Measurements from ENCODE around the gene TP53I13. TPM values are rescaled to one million over a fixed set of nuclear protein-coding genes. Genes with fewer than 3 reads are reported as not detected.
A peak's percentile ranks its signal among the peaks of the same experiment; 100 is the strongest.

Gene TP53I13
- total and polyA plus RNA-seq, 2 of the 4 experiments (the other 2 are of a cell fraction), result 22.0 to 48.3 TPM

GRCh38 chr17:29549177-29549923, 19.2 kb upstream of the TP53I13 start:
- Histone ChIP-seq H3K4me3 (ENCODE audit: insufficient read depth, low read depth, low read length) (no peak overlapping the region), H3K23ac (ENCODE audit: low read depth, low read length) (no peak overlapping the region), H3K36me3 (ENCODE audit: control insufficient read depth, insufficient read depth, low read length) (peaks cover 2% of the 10 kb centered on the region), H3K27ac (ENCODE audit: insufficient read depth, low read length) (no peak overlapping the region), H4K8ac (ENCODE audit: low read depth in 2 of 2, low read length in 2 of 2) (no peak overlapping the region), H4K20me1 (ENCODE audit: insufficient read depth, low read length) (peaks cover 3% of the 10 kb centered on the region; the same call in 1 of the 2 replicates), H3K4ac (ENCODE audit: low read depth, low read length) (no peak overlapping the region), H3K9me1 (ENCODE audit: insufficient read depth, low read length) (no peaks in the 10 kb centered on the region), H3K9me3 (ENCODE audit: control insufficient read depth, insufficient read depth, low read length) (no peaks in the 10 kb centered on the region), H3K79me1 (ENCODE audit: low read depth in 1 of 2, low read length in 2 of 2) (peaks cover 3 to 5% of the 10 kb centered on the region in 2 experiments; a peak in 2 of 4 replicates), H2AK5ac (ENCODE audit: low read depth, low read length) (no peak overlapping the region), H2BK120ac (ENCODE audit: low read depth, low read length) (no peak overlapping the region), H4K91ac (ENCODE audit: insufficient read depth, low read depth, low read length) (no peak overlapping the region), H3K56ac (ENCODE audit: extremely low read depth, insufficient read depth, low read length) (no peak overlapping the region), H3K4me1 (ENCODE audit: control insufficient read depth, insufficient read depth, low read length) (peaks cover 2% of the 10 kb centered on the region; the same call in 1 of the 2 replicates), H2BK5ac (ENCODE audit: low read depth, low read length, poor library complexity, severe bottlenecking) (no peak overlapping the region), H4K5ac (ENCODE audit: low read depth, low read length) (no peak overlapping the region), H2BK15ac (ENCODE audit: low read depth, low read length) (no peak overlapping the region), H3K27me3 (ENCODE audit: control insufficient read depth, insufficient read depth, low read length) (no peaks in the 10 kb centered on the region), H3K4me2 (ENCODE audit: low read depth, low read length) (no peak overlapping the region), H2AK9ac (replicated peaks; ENCODE audit: low read depth, low read length, poor library complexity) (no peak overlapping the region), H3K9ac (ENCODE audit: low read depth, low read length) (no peak overlapping the region), H3K14ac (replicated peaks; ENCODE audit: low read depth, low read length) (no peak overlapping the region), H2AFZ (replicated peaks; ENCODE audit: low read length, poor library complexity) (no peak overlapping the region), H3K18ac (ENCODE audit: low read depth, low read length) (no peak overlapping the region), H2BK20ac (ENCODE audit: low read depth, low read length) (no peak overlapping the region)
- CTCF ChIA-PET, result interaction anchor here (1.1 to 1.2 kb wide), 2 partner anchors 13 to 179 kb away, joined by 3 to 8 read pairs; no protein-coding TSS in a partner anchor
- peak; percentile 36 for ATAC-seq (ENCODE audit: low read depth)
- TF ChIP-seq USF2 (IDR thresholded peaks at IDR 0.05; ENCODE audit: low read depth, low read length) (no peak), MAZ (IDR thresholded peaks at IDR 0.05; ENCODE audit: borderline replicate concordance, low read depth, low read length) (no peak), BHLHE40 (IDR thresholded peaks at IDR 0.05; ENCODE audit: low read depth, low read length) (no peak), RFX5 (IDR thresholded peaks at IDR 0.05; ENCODE audit: low read depth, low read length) (no peak), RCOR1 (IDR thresholded peaks at IDR 0.05; ENCODE audit: insufficient replicate concordance, low read length) (no peak), SMC3 (IDR thresholded peaks at IDR 0.05; ENCODE audit: low read depth, low read length) (no peak), CHD1 (IDR thresholded peaks at IDR 0.05; ENCODE audit: low read depth, low read length) (no peak), MXI1 (IDR thresholded peaks at IDR 0.05; ENCODE audit: borderline replicate concordance, low read depth, low read length) (no peak), CTCF (conservative IDR thresholded peaks at IDR 0.05; ENCODE audit: low read depth, low read length) (no peak), FOS (IDR thresholded peaks at IDR 0.05; ENCODE audit: low read depth, low read length) (no peak), CEBPB (IDR thresholded peaks at IDR 0.05; ENCODE audit: low read depth, low read length) (no peak), ELK1 (IDR thresholded peaks at IDR 0.05; ENCODE audit: borderline replicate concordance, low read depth, low read length) (no peak), NFE2L2 (IDR thresholded peaks at IDR 0.05; ENCODE audit: low read depth, low read length) (no peak)
- POLR2A ChIA-PET (ENCODE audit: unreplicated experiment), result no interaction called here
- dilution Hi-C loops (cut with HindIII; ENCODE audit: low sequenced_read_pairs, unreplicated experiment) (no loop called here), in situ Hi-C loops (cut with MboI; ENCODE audit: low sequenced_read_pairs) (no loop called here), intact Hi-C loops (cut with micrococcal nuclease) (no loop called here)
- TSS peak; percentile 0 for BruUV-seq (replicated peaks)
- WGBS, 2 experiments (ENCODE audit: extremely low coverage in 2 of 2, insufficient read length in 1 of 2), result 10% methylated on average over 2 of the region's 5 CpGs; no CpG with 5 or more reads in 1 of the 2 experiments
- peak; percentile 44 for DNase-seq

All from IMR-90 (cell line).